CD4-positive, alpha-beta T cell (primary cell): Measurements from ENCODE around the gene PICALM. TPM values are rescaled to one million over a fixed set of nuclear protein-coding genes. Genes with fewer than 3 reads are reported as not detected.

Experiments
- ATAC-seq: fragments of 200-7000 bp; cut with Tn5 transposase; one replicate; pipeline ENCODE4 v1.10.0; 2022; ENCODE audit warnings: mild to moderate bottlenecking; ENCODE audit not compliant: poor library complexity
- CTCF ChIA-PET: fragments of 350-600 bp; sonication (Branson Sonifier 250); formaldehyde crosslinking; loops from one replicate; lab custom pipeline; 2021; ENCODE audit warnings: antibody characterized with exemption, inconsistent platforms; lab: Charles Lee
- POLR2A ChIA-PET: fragments of 350-600 bp; sonication (Branson Sonifier 250); formaldehyde crosslinking; loops from one replicate; lab custom pipeline; 2021; ENCODE audit warnings: antibody characterized with exemption, inconsistent platforms; lab: Charles Lee
- DNase-seq, 14 experiments: peaks; one replicate each; pipeline ENCODE4 v3.0.0-alpha.2; 2013 to 2020; ENCODE audit warnings: mixed read lengths in 2 of 14
- H3K27ac ChIP-seq, 2 donors: one replicate each; pipeline versions ENCODE4 v1.5.1 to v1.7.0; 2013; ENCODE audit warnings: low read length in 2 of 2, low read depth in 1 of 2, mild to moderate bottlenecking in 1 of 2
- H3K27me3 ChIP-seq, 2 experiments: 1 replicate in 1 of 2; 2 replicates in 1 of 2; pipeline versions ENCODE4 v1.6.1 to v1.7.0; 2013; ENCODE audit warnings: low read length in 2 of 2, control low read depth in 1 of 2, mild to moderate bottlenecking in 1 of 2, moderate library complexity in 1 of 2; ENCODE audit not compliant: insufficient read depth in 2 of 2, control insufficient read depth in 1 of 2
- H3K36me3 ChIP-seq: one replicate; pipeline ENCODE4 v1.6.1; 2013; ENCODE audit warnings: low read length, control low read depth; ENCODE audit not compliant: insufficient read depth
- H3K4me1 ChIP-seq: one replicate; pipeline ENCODE4 v1.6.1; 2013; ENCODE audit warnings: low read length, control low read depth; ENCODE audit not compliant: insufficient read depth
- H3K4me3 ChIP-seq: one replicate; pipeline ENCODE4 v1.5.1; 2013; ENCODE audit warnings: mild to moderate bottlenecking, low read length, moderate library complexity
- H3K9me3 ChIP-seq, 2 experiments: 1 replicate in 1 of 2; 2 replicates in 1 of 2; pipeline versions ENCODE4 v1.6.1 to v1.7.0; 2013; ENCODE audit warnings: low read length in 2 of 2, mild to moderate bottlenecking in 2 of 2, control low read depth in 1 of 2, moderate library complexity in 1 of 2; ENCODE audit not compliant: control insufficient read depth in 1 of 2, insufficient read depth in 1 of 2
- H3K27ac Mint-ChIP-seq: one replicate; pipeline ENCODE4 v1.8.0; 2020; ENCODE audit warnings: mixed read lengths
- H3K27me3 Mint-ChIP-seq: one replicate; pipeline ENCODE4 v1.8.0; 2021; ENCODE audit warnings: mixed read lengths
- H3K36me3 Mint-ChIP-seq: one replicate; pipeline ENCODE4 v1.8.0; 2021; ENCODE audit warnings: low read depth, mixed read lengths
- H3K4me1 Mint-ChIP-seq: one replicate; pipeline ENCODE4 v1.8.0; 2021; ENCODE audit warnings: low read depth, mixed read lengths
- H3K4me3 Mint-ChIP-seq: one replicate; pipeline ENCODE4 v1.8.0; 2020; ENCODE audit warnings: mild to moderate bottlenecking, mixed read lengths
- H3K9me3 Mint-ChIP-seq: one replicate; pipeline ENCODE4 v1.8.0; 2020; ENCODE audit warnings: mixed read lengths
- intact Hi-C, 2 experiments: fragments of 100-400 bp; cut with DNase I in 1 of 2; cut with micrococcal nuclease in 1 of 2; formaldehyde crosslinking; loops; one replicate each; pipeline versions ENCODE4 v1.15.1 to v1.9.0; 2023 to 2025; cut with DNase I, micrococcal nuclease
- total RNA-seq, 174 experiments: library from RNA in 2 of 174; stranded (reverse) in 2 of 174; gene quantifications; one replicate each; pipeline ENCODE4 v1.2.3 and lab custom pipeline; 2021 to 2026
- TF ChIP-seq, protein P1 (sequence below): fragments of 200-600 bp; IDR thresholded peaks from one replicate; pipeline ENCODE4 v1.8.0; 2022; ENCODE audit warnings: antibody characterized with exemption, mild to moderate bottlenecking

The PICALM gene
- total RNA-seq, 2 experiments from 2014 or later = 73.3 to 77.3 TPM

DNA sequence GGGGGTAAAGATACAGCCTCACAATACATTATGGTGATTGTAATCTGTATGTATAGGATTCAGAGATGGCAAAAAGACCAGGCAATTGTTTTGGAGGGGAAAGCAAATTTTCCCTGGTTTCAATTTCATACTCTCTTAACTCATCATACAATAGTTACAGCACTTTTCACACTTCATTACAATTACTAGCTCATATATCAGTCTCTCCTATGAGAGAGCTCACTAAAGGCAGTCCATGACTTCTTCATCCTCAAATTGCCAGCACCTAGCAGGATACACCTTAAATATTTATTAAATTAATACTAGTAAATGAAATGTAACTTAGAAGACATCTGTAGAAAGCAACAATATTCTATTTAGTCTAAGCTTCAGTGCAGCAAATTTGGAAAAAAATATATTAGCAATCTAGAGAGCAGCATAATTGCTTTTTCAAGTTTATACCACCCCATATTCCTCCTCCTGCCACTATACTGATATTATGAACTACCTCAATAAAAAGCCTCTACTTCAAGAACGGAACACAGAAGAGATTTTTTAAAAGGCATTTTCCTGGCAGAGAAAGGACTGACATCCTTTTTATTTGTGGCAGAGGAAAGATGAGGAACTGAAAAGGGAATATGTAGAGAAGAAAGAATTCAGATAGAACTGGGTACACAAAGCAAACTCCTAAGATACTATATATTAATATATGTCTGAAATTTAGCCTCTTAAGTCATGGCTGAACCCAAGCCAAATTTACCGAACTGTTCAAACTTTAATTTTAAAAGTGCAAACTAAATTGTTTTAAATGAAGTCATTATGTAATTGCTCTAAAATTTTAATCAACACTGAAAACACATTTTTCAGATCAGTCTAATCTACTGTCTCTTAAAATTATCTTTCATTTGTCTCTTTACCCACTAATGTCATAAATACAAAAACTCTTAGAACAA lies 27.7 kb downstream of the PICALM start:
- Histone ChIP-seq H3K27ac (no peak overlapping the region), H3K27me3 (no peaks in the 10 kb centered on the region), H3K4me1 (peaks cover 13% of the 10 kb centered on the region), H3K36me3 (no peaks in the 10 kb centered on the region), H3K4me3 (no peak overlapping the region), H3K9me3 (no peaks in the 10 kb centered on the region)
- Mint-ChIP-seq H3K36me3 (peaks cover 9% of the 10 kb centered on the region), H3K4me3 (no peak overlapping the region), H3K9me3 (no peaks in the 10 kb centered on the region), H3K27ac (peak overlapping the region; percentile 27), H3K4me1 (peaks cover 60% of the 10 kb centered on the region), H3K27me3 (no peaks in the 10 kb centered on the region)
- TF ChIP-seq, protein P1, sequence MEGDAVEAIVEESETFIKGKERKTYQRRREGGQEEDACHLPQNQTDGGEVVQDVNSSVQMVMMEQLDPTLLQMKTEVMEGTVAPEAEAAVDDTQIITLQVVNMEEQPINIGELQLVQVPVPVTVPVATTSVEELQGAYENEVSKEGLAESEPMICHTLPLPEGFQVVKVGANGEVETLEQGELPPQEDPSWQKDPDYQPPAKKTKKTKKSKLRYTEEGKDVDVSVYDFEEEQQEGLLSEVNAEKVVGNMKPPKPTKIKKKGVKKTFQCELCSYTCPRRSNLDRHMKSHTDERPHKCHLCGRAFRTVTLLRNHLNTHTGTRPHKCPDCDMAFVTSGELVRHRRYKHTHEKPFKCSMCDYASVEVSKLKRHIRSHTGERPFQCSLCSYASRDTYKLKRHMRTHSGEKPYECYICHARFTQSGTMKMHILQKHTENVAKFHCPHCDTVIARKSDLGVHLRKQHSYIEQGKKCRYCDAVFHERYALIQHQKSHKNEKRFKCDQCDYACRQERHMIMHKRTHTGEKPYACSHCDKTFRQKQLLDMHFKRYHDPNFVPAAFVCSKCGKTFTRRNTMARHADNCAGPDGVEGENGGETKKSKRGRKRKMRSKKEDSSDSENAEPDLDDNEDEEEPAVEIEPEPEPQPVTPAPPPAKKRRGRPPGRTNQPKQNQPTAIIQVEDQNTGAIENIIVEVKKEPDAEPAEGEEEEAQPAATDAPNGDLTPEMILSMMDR = no peak
- ATAC-seq (no peak), DNase-seq (no peak)
- intact Hi-C loops = loop anchor here (5.0 to 10.0 kb wide), 3 partner anchors 94 to 251 kb away; partner anchors contain the start of gene CCDC83 (in 1 of the 2)
- POLR2A ChIA-PET = interaction anchor here (1.3 to 3.3 kb wide), 4 partner anchors 9 to 161 kb away, joined by 5 to 34 read pairs (median 14); partner anchors contain the start of gene PICALM
- CTCF ChIA-PET = interaction anchor here (0.6 to 3.1 kb wide), 42 partner anchors 9 to 253 kb away, joined by 3 to 57 read pairs (median 4); partner anchors contain the start of genes CCDC83, EED and PICALM

DNA sequence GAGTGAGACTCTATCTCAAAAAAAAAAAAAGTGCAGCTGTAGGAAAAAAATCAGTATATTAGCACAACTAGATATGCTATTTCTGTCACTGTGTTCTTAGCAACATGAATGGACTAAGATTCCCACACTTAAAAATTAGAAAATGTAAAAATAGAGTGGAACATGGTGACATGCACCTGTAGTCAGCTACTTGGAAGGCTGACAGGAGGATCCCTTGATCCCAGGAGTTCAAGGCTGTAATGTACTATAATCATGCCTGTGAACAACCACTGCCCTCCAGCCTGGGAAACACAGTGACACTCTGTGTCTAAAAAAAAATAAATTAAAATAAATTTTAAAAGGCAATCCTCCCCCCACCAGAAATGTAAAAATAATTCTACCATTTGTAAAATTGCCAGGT lies 29.8 kb downstream of the PICALM start:
- peaks cover 57% of the 10 kb centered on the region for H3K4me1 Mint-ChIP-seq
- CTCF ChIA-PET = interaction anchor here (0.6 to 0.7 kb wide), 3 partner anchors 64 to 307 kb away, joined by 3 read pairs; no protein-coding TSS in a partner anchor
- ATAC-seq = no peak

DNA sequence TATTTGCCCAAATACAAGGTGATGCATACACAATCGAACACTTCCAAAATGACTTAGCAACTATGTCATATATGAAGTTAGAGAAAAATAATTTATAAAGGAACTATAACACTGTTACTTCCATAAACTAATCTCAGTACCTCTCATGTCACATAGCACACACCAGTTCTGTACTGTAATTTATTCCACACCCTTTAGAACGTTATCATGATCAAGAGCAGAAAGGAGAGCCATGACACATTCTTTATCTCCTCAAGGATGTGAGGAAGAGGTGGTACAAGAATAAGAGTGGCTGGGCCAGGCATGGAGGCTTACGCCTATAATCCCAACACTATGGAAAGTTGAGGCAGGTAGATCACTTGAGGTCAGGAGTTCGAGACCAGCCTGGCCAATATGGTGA lies 31.1 kb downstream of the PICALM start:
- peaks cover 57% of the 10 kb centered on the region for H3K4me1 Mint-ChIP-seq
- H3K27ac Mint-ChIP-seq = no peak overlapping the region
- no peak overlapping the region for H3K27ac ChIP-seq
- no peak for ATAC-seq
- H3K4me3 Mint-ChIP-seq = no peak overlapping the region
- no peak for DNase-seq
- H3K9me3 Mint-ChIP-seq = no peaks in the 10 kb centered on the region
- TF ChIP-seq, protein P1 = no peak
- H3K36me3 Mint-ChIP-seq = peaks cover 11% of the 10 kb centered on the region
- ChIA-PET CTCF (no interaction called here), POLR2A (no interaction called here)
- H3K4me3 ChIP-seq = no peak overlapping the region
- H3K4me1 ChIP-seq = peaks cover 7% of the 10 kb centered on the region
- intact Hi-C loops = no loop called here
- no peaks in the 10 kb centered on the region for H3K36me3 ChIP-seq
- H3K9me3 ChIP-seq = no peaks in the 10 kb centered on the region
- no peaks in the 10 kb centered on the region for H3K27me3 Mint-ChIP-seq
- no peaks in the 10 kb centered on the region for H3K27me3 ChIP-seq

More for the DNA sequence above, 29.8 kb downstream of the PICALM start:
- H3K27me3 Mint-ChIP-seq = no peaks in the 10 kb centered on the region
- no peaks in the 10 kb centered on the region for H3K9me3 Mint-ChIP-seq
- no peak for DNase-seq
- TF ChIP-seq, protein P1 = no peak
- Histone ChIP-seq H3K27ac (no peak overlapping the region), H3K36me3 (no peaks in the 10 kb centered on the region), H3K4me1 (peaks cover 10% of the 10 kb centered on the region), H3K4me3 (no peak overlapping the region), H3K9me3 (no peaks in the 10 kb centered on the region), H3K27me3 (no peaks in the 10 kb centered on the region)
- no peak overlapping the region for H3K4me3 Mint-ChIP-seq
- intact Hi-C loops = no loop called here
- POLR2A ChIA-PET = no interaction called here
- H3K27ac Mint-ChIP-seq = no peak overlapping the region
- H3K36me3 Mint-ChIP-seq = peaks cover 11% of the 10 kb centered on the region
